Central memory CD4-positive, alpha-beta T cell (primary cell): ENCODE data around the gene CRB2.

Source experiments
- DNase-seq: peaks from one replicate; pipeline ENCODE4 v3.0.0; 2022

Gene CRB2

DNA sequence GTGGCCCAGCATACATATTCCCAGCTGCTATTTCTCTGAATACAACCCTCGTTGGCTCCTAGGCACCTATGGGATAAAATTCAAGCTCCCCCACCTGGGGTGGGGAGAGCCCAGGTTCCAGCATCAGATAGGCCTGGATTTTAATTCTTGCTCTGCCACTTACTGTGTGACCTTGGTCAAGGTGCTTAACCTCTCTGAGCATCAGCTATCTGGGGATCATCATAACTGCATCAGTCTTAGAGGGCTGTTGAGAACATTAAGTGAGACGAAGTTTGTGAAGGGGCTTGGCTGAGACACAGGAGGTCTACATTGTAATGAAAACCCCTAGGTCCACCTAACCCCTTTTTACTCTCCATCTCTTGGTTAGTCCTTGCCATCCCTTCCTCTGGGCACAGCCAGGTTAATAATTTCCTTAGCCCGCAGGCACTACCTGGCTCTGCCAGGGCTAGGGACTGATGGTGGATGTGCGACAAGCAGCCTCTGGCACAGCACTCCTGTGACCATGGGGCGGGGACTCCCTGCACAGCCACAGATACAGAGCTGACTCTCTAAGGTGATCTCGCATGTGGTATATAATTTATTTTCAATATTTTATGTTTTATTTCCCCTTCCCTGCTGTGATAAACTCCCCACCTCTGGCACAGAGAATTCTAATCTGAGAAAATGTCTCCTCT, 68.7 kb downstream of the CRB2 start:
- no peak for DNase-seq

GRCh38 chr9:123425261-123425821, 69.3 kb downstream of the CRB2 start:
- DNase-seq: no peak

DNA sequence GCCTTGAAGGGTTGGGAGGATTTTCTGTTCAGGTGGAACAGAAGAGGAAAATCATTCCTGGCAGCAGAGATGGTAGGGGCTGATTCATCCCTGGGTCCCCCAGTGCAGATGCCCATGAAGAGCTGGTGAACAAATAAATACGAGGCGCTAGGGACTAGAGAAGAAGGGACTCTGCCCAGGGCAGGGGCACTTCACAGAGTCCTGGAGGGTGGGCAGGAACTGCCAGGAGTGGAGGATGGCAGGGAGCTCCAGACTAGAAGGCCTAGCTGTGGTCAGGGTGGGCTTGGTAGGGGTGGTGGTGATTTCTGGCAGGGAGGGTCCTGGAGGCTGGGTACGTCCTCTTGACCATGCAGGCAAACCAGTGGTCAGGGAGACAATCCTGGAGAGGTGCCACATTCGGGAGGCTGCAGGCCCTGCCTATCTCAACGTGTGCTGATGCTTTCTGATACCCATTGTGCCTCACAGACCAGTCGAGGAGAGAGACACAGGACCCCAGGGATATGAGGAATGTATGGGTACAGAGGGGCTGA, 69.9 kb downstream of the CRB2 start:
- no peak for DNase-seq

DNA sequence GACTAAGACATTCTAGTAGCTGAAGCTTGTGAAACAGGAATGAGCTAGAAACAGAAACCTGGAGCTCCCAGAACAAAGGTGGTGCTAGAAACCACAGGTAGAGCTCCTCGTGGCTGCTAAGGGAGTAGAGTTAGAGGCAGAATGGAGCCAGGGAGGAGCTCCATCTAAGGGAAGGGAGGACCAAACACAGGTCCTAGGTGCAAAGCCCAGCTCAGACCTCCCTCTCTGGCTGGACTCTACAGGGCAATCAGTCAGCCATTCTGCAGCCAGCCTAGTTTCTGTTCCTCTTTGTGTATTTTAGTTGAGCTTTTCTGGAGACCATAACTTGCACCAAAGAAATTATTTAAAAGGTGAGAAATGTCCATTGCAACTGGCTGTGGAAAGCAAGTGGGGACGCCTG, 70.4 kb downstream of the CRB2 start:
- no peak for DNase-seq
